Raji (cell line): ENCODE data around the gene FOXF2.

Experiments used
- POLR2A ChIP-seq: IDR thresholded peaks from 2 replicates; pipeline ENCODE4 v1.6.1; 2011; ENCODE audit warnings: low read depth, low read length, control low read depth; ENCODE audit not compliant: insufficient read depth

The FOXF2 gene

GRCh38 chr6:1389369-1390132, at the start of gene FOXF2:
Gene FOXF2 (plus strand): TSS chr6:1389576. CDS start chr6:1389948, 372 bp downstream.
- TF ChIP-seq POLR2A = no peak

- TF ChIP-seq POLR2A = no peak
Measured at GRCh38 chr6:1346101-1346500, 43.3 kb upstream of the FOXF2 start.

GRCh38 chr6:1346558-1347091, 42.8 kb upstream of the FOXF2 start:
- TF ChIP-seq POLR2A = no peak

- no peak for TF ChIP-seq POLR2A
Measured at GRCh38 chr6:1347161-1347560, 42.2 kb upstream of the FOXF2 start.

GRCh38 chr6:1348675-1349074, 40.7 kb upstream of the FOXF2 start:
- TF ChIP-seq POLR2A = no peak

- no peak for TF ChIP-seq POLR2A
Measured at GRCh38 chr6:1349655-1350054, 39.7 kb upstream of the FOXF2 start.

GRCh38 chr6:1351381-1352008, 37.9 kb upstream of the FOXF2 start:
- TF ChIP-seq POLR2A = no peak

GRCh38 chr6:1362643-1363042, 26.7 kb upstream of the FOXF2 start:
- TF ChIP-seq POLR2A = no peak

GRCh38 chr6:1363298-1363697, 26.1 kb upstream of the FOXF2 start:
- no peak for TF ChIP-seq POLR2A

GRCh38 chr6:1363729-1364572, 25.4 kb upstream of the FOXF2 start:
- no peak for TF ChIP-seq POLR2A

GRCh38 chr6:1364791-1365190, 24.6 kb upstream of the FOXF2 start:
- TF ChIP-seq POLR2A = no peak

GRCh38 chr6:1365686-1366085, 23.7 kb upstream of the FOXF2 start:
- no peak for TF ChIP-seq POLR2A

GRCh38 chr6:1367771-1368170, 21.6 kb upstream of the FOXF2 start:
- no peak for TF ChIP-seq POLR2A

- TF ChIP-seq POLR2A = no peak
Measured at GRCh38 chr6:1368940-1369339, 20.4 kb upstream of the FOXF2 start.

- no peak for TF ChIP-seq POLR2A
Measured at GRCh38 chr6:1371933-1372332, 17.4 kb upstream of the FOXF2 start.
